Fibroblast of the aortic adventitia (primary cell): ENCODE measurements around the gene FSIP1. TPM values are rescaled to one million over a fixed set of nuclear protein-coding genes. Genes with fewer than 3 reads are reported as not detected.

Source experiments
- DNase-seq: peaks from one replicate; pipeline ENCODE4 v3.0.0-alpha.2; 2010; ENCODE audit warnings: low read depth
- H3K4me3 ChIP-seq: 2 replicates; pipeline ENCODE4 v1.5.1; 2011; ENCODE audit warnings: low read depth, mild to moderate bottlenecking, control low read depth, low read length, moderate library complexity
- total RNA-seq: library from RNA; depleted of rRNA; stranded (reverse); fragments of >200 nt; gene quantifications from 2 replicates; pipeline ENCODE4 v1.2.3, GENCODE V29; 2012; ENCODE audit warnings: low replicate concordance
- TF ChIP-seq, protein P1 (sequence below): IDR thresholded peaks from 2 replicates; pipeline ENCODE4 v1.5.1; 2011; ENCODE audit warnings: mild to moderate bottlenecking, low read length, control low read depth, inconsistent platforms; ENCODE audit not compliant: insufficient read depth

Gene FSIP1
- total RNA-seq, 1 donor = 4.2 TPM

DNA sequence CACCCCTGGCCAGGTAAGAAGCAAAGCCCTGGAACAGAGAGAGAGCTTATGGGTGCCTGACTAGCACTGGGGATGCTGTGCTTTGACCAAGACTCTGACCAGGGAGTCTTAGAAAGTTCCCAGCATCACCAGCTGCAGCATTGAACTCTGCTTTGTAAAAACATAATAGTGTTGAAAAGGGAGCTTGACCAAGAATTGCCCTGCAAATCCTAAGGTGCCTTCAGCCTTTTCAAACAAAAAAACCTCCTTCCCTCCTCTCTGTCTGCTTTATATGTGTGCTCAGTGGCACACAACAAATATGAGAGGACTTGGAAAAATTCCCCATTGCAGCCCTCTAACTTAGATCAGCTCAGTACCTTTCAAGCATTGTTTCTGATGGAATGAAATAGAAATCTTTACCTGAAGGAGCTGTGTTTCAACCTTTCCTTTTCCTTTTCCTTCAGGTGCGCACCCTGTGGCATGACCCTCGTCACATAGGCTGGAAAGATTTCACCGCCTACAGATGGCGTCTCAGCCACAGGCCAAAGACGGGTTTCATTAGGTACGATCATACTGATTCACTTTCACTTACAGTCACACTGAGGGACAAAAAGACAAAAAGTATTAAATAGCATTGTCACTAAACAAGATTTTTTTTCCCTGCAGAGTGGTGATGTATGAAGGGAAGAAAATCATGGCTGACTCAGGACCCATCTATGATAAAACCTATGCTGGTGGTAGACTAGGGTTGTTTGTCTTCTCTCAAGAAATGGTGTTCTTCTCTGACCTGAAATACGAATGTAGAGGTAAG, 188.8 kb downstream of the FSIP1 start:
- TF ChIP-seq, protein P1, sequence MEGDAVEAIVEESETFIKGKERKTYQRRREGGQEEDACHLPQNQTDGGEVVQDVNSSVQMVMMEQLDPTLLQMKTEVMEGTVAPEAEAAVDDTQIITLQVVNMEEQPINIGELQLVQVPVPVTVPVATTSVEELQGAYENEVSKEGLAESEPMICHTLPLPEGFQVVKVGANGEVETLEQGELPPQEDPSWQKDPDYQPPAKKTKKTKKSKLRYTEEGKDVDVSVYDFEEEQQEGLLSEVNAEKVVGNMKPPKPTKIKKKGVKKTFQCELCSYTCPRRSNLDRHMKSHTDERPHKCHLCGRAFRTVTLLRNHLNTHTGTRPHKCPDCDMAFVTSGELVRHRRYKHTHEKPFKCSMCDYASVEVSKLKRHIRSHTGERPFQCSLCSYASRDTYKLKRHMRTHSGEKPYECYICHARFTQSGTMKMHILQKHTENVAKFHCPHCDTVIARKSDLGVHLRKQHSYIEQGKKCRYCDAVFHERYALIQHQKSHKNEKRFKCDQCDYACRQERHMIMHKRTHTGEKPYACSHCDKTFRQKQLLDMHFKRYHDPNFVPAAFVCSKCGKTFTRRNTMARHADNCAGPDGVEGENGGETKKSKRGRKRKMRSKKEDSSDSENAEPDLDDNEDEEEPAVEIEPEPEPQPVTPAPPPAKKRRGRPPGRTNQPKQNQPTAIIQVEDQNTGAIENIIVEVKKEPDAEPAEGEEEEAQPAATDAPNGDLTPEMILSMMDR = no peak
- peak; percentile 22 for DNase-seq
- no peak overlapping the region for H3K4me3 ChIP-seq

DNA sequence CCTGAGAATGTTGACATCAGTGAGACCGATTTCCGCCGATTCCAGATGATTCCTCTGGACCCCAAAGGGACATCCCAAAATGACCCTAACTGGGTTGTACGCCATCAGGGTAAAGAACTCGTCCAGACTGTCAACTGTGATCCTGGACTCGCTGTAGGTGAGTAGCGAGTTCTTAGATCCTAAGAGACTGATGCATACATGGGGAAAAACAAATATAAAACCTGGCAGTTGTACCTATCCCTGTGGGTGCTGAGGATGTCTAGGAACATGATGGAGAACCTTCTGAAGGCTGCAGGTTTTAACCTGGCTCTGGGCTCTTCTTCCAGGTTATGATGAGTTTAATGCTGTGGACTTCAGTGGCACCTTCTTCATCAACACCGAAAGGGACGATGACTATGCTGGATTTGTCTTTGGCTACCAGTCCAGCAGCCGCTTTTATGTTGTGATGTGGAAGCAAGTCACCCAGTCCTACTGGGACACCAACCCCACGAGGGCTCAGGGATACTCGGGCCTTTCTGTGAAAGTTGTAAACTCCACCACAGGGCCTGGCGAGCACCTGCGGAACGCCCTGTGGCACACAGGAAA, 189.5 kb downstream of the FSIP1 start:
- peak; percentile 19 for DNase-seq
- H3K4me3 ChIP-seq = no peak overlapping the region
- TF ChIP-seq, protein P1 = no peak

DNA sequence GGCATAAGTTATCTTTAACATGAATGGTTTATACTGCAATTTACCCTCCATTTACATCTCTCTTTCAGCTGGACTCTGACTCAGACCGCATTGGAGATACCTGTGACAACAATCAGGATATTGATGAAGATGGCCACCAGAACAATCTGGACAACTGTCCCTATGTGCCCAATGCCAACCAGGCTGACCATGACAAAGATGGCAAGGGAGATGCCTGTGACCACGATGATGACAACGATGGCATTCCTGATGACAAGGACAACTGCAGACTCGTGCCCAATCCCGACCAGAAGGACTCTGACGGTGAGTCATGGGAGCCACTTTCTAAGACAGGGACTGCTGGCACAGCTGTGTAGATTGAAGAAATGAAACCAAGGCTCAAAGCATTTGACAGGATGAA, 190.1 kb downstream of the FSIP1 start:
- DNase-seq = peak; percentile 35
- no peak overlapping the region for H3K4me3 ChIP-seq
- TF ChIP-seq, protein P1 = no peak

DNA sequence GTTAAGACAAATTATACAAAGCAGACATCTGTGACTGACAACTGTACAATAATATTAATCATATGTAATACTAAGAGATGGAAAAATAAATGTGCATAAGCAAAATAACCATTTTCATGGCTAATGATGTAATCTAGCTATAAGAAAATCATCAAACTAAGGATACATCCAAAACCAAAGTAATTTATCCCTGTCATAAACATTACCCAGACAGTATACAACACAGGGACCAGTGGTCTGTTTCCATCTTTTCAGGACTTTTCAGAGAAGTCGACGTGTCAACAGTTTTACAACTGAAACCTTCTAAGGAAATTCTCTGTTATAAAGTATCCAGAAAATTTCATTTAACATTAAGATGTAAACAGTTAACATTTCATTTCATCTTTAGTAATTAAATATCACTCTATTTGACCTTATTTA, 190.7 kb downstream of the FSIP1 start:
- H3K4me3 ChIP-seq = no peak overlapping the region
- peak; percentile 33 for DNase-seq
- TF ChIP-seq, protein P1 = no peak

DNA sequence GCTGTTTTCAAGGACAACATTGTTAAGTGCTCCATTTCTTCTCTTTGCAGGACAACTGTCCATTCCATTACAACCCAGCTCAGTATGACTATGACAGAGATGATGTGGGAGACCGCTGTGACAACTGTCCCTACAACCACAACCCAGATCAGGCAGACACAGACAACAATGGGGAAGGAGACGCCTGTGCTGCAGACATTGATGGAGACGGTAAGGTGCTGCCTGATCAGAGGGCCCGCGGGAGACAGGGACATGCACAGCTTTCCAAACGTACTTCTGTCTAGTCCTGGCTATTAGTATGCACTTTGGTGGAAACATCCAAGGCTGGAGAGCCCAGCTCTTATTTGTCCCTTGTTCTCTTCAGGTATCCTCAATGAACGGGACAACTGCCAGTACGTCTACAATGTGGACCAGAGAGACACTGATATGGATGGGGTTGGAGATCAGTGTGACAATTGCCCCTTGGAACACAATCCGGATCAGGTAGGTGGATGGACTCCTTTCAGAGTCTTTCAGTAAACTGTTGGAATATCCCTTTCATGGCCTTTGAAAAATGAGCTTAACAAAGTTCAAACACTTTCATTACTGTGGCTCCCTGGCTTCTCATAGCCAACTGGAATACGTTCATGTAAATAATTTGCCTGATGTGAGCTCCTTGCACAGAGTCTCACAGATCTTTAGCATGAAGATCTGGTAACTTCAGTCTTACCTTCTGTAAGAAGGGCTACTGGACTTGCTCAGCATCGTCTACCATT, 191.3 kb downstream of the FSIP1 start:
- TF ChIP-seq, protein P1 = no peak
- DNase-seq = peak; percentile 24
- H3K4me3 ChIP-seq = no peak overlapping the region

DNA sequence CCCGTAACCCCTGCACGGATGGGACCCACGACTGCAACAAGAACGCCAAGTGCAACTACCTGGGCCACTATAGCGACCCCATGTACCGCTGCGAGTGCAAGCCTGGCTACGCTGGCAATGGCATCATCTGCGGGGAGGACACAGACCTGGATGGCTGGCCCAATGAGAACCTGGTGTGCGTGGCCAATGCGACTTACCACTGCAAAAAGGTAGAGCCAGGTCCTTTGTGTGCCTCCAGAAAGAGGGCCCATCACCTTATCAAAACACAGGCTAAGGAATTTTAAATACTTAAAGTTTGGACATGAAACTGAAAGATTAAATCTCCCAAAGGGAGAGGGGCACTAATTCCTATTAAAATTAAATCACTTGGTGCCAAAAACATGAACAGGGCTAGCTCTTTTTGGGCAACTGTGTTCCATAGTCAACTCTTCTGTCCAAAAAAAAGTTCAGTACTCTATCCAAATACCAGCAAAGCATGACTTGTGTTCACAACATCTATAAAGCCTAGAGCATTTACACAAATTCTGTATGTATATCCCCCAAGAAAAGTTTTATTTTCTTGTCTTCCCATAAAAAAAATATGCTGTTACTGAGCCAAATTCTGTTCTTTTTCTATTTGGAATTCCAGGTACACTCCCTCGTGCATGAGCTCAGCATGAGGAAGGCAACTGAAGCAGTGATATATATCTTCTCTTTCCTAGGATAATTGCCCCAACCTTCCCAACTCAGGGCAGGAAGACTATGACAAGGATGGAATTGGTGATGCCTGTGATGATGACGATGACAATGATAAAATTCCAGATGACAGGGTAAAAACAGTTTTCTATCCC, 192.6 kb downstream of the FSIP1 start:
- TF ChIP-seq, protein P1 = no peak
- peak; percentile 30 for DNase-seq
- H3K4me3 ChIP-seq = no peak overlapping the region
